Smooth muscle cell (in vitro differentiated cells): Measurements from ENCODE around the gene KAZN. TPM values are rescaled to one million over a fixed set of nuclear protein-coding genes. Genes with fewer than 3 reads are reported as not detected.

Experiments
- DNase-seq: peaks from one replicate; lab custom pipeline; 2025; ENCODE audit not compliant: unreplicated experiment; lab: John Stamatoyannopoulos, UW
- H2AFZ ChIP-seq: fragments of 200-600 bp; sonication (generic); 2 replicates; pipeline ENCODE4 v1.6.0; 2016; ENCODE audit warnings: antibody characterized with exemption, low read depth, mild to moderate bottlenecking
- H3F3A ChIP-seq: fragments of 200-600 bp; sonication (generic); 2 replicates; pipeline ENCODE4 v1.6.0; 2017; ENCODE audit warnings: antibody characterized with exemption, low read depth
- H3K27ac ChIP-seq: fragments of 200-600 bp; sonication (generic); 2 replicates; pipeline ENCODE4 v1.5.1; 2016; ENCODE audit warnings: low read depth, mild to moderate bottlenecking
- H3K27me3 ChIP-seq: fragments of 200-600 bp; sonication (generic); 2 replicates; pipeline ENCODE4 v1.6.1; 2016; ENCODE audit warnings: low read depth, mild to moderate bottlenecking
- H3K36me3 ChIP-seq: fragments of 200-600 bp; sonication (generic); 2 replicates; pipeline ENCODE4 v1.5.1; 2016; ENCODE audit warnings: low read depth
- H3K4me1 ChIP-seq: fragments of 200-600 bp; sonication (generic); 2 replicates; pipeline ENCODE4 v1.5.1; 2016; ENCODE audit warnings: low read depth
- H3K4me2 ChIP-seq: fragments of 200-600 bp; sonication (generic); 2 replicates; pipeline ENCODE4 v1.6.0; 2016; ENCODE audit warnings: mild to moderate bottlenecking
- H3K4me3 ChIP-seq: fragments of 200-600 bp; sonication (generic); 2 replicates; pipeline ENCODE4 v1.5.1; 2016; ENCODE audit warnings: mild to moderate bottlenecking
- H3K79me2 ChIP-seq: fragments of 200-600 bp; sonication (generic); 2 replicates; pipeline ENCODE4 v1.6.0; 2016; ENCODE audit warnings: low read depth, mild to moderate bottlenecking
- H3K9ac ChIP-seq: fragments of 200-600 bp; sonication (generic); 2 replicates; pipeline ENCODE4 v1.6.0; 2016; ENCODE audit warnings: low read depth
- H3K9me3 ChIP-seq: fragments of 200-600 bp; sonication (generic); replicated peaks from 2 replicates; pipeline ENCODE4 v1.5.1; 2016; ENCODE audit warnings: low read depth
- H4K20me1 ChIP-seq: fragments of 200-600 bp; sonication (generic); 2 replicates; pipeline ENCODE4 v1.6.0; 2016; ENCODE audit warnings: low read depth
- WGBS: methylation state at CpG from one replicate; pipeline ENCODE4 v1.1.7; 2016; ENCODE audit warnings: low lambda C conversion rate; 5-methylcytosine and 5-hydroxymethylcytosine counted together
- polyA plus RNA-seq: library from polyadenylated mRNA; unstranded; fragments of >200 nt; fragmentation: Nextera tagmentation; extraction: Ambion mirVana; gene quantifications from 2 replicates; pipeline ENCODE4 v1.2.1, GENCODE V29; 2016
- total RNA-seq: library from RNA; depleted of rRNA; stranded (reverse); fragments of >200 nt; gene quantifications from 2 replicates; pipeline ENCODE4 v1.2.3, GENCODE V29; 2014
- TF ChIP-seq, protein P1 (sequence below): fragments of 200-600 bp; sonication (generic); IDR thresholded peaks from 2 replicates; pipeline ENCODE4 v1.5.1; 2017; ENCODE audit warnings: borderline replicate concordance, mild to moderate bottlenecking, antibody characterized with exemption; ENCODE audit not compliant: insufficient read depth, poor library complexity, severe bottlenecking

The KAZN gene
- total and polyA plus RNA-seq, 2 experiments from 2014 or later, result 6.3 to 8.2 TPM

DNA sequence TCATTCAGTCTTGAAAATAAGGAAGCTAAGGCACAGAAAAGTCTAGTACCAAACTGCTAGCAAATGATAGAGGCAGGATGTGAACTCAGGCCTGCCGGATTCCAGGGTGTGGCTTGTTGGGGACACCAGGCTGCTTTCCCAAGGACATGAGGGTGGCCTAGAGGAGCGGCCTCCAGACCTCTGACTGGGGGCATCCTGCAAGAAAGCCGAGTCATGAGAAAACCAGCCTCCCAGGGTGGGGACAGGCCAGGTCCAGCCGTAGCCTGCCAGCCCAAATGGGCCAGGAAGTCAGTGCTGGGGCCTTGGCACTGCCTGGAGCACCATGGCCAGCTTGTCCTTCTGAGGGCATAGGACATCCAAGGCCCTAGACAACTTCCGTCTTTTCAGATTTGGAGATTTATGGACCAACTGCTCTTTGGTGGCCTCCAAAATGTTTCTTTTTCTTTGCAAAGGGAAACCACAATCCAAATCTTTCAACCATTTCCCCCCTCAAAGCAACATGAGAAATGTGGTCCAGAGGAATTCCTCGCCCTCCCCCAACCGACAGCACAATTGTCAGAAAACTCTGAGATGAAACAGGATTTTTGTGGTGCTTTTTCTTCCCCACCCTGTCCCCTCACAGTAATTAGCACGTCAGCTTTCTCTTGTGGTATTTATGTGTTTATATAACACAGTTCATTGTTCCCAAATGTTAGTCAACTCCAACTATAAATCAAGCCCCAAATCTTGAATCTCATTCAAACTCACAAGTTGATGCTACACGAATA lies 212.3 kb downstream of the KAZN start:
- no peaks in the 10 kb centered on the region for H3K27me3 ChIP-seq
- no peak overlapping the region for H3K27ac ChIP-seq
- no peaks in the 10 kb centered on the region for H3K36me3 ChIP-seq
- no peak for DNase-seq
- H3K79me2 ChIP-seq, result no peaks in the 10 kb centered on the region
- no peaks in the 10 kb centered on the region for H3K9me3 ChIP-seq
- TF ChIP-seq, protein P1, sequence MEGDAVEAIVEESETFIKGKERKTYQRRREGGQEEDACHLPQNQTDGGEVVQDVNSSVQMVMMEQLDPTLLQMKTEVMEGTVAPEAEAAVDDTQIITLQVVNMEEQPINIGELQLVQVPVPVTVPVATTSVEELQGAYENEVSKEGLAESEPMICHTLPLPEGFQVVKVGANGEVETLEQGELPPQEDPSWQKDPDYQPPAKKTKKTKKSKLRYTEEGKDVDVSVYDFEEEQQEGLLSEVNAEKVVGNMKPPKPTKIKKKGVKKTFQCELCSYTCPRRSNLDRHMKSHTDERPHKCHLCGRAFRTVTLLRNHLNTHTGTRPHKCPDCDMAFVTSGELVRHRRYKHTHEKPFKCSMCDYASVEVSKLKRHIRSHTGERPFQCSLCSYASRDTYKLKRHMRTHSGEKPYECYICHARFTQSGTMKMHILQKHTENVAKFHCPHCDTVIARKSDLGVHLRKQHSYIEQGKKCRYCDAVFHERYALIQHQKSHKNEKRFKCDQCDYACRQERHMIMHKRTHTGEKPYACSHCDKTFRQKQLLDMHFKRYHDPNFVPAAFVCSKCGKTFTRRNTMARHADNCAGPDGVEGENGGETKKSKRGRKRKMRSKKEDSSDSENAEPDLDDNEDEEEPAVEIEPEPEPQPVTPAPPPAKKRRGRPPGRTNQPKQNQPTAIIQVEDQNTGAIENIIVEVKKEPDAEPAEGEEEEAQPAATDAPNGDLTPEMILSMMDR, result no peak
- no peaks in the 10 kb centered on the region for H4K20me1 ChIP-seq
- no peak overlapping the region for H2AFZ ChIP-seq
- H3K4me2 ChIP-seq, result no peak overlapping the region
- H3K4me3 ChIP-seq, result no peak overlapping the region
- 77% methylated on average over 9 of the region's 9 CpGs for WGBS
- H3K4me1 ChIP-seq, result no peaks in the 10 kb centered on the region
- H3F3A ChIP-seq, result no peaks in the 10 kb centered on the region
- H3K9ac ChIP-seq, result no peak overlapping the region

DNA sequence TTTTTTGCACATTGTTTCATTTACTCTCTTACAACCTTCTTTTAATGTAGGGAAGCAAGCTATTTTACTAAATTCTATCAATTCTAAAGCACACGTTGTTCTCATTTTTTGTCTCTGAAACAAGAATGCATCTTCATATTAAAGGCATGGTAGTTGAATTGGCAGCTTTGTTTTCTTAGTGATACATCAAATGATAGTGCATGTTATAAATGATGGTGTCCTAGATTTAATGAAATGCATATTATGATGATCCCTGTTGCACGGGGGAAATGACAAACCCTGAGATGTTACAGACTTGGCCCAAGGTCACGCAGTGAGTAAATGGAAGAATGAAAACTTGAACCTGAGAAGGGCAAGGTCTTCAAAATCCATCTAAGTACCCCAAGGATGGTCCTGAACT lies 213.1 kb downstream of the KAZN start:
- no peaks in the 10 kb centered on the region for H4K20me1 ChIP-seq
- H3K4me3 ChIP-seq, result no peak overlapping the region
- no peak overlapping the region for H3K4me2 ChIP-seq
- no peaks in the 10 kb centered on the region for H3K9me3 ChIP-seq
- no peaks in the 10 kb centered on the region for H3F3A ChIP-seq
- TF ChIP-seq, protein P1, result no peak
- no peaks in the 10 kb centered on the region for H3K27me3 ChIP-seq
- 88% methylated on average over 3 of the region's 3 CpGs for WGBS
- H3K79me2 ChIP-seq, result no peaks in the 10 kb centered on the region
- no peak overlapping the region for H3K9ac ChIP-seq
- no peak overlapping the region for H3K27ac ChIP-seq
- H3K36me3 ChIP-seq, result no peaks in the 10 kb centered on the region
- DNase-seq, result no peak
- no peaks in the 10 kb centered on the region for H3K4me1 ChIP-seq
- H2AFZ ChIP-seq, result no peak overlapping the region

DNA sequence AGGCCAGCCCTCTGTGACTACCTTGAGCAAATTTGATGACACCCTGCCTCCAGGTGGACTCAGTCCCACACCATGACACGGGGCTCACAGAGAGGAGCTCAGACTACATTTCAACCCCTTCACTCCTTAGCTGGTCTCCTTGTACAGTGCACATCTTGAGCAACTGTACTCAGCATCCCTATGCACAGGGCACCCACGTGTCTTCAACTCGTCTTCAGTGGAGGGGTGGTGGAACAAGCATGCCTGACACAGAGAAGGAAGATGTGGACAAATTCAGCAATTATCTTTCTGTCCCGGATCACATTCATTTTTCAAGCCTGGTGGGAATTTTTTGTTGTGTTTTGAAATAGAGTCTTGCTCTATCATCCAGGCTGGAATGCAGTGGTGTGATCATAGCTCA lies 213.7 kb downstream of the KAZN start:
- Histone ChIP-seq H3K4me2 (no peak overlapping the region), H3K9me3 (no peaks in the 10 kb centered on the region), H3K36me3 (no peaks in the 10 kb centered on the region), H3K27me3 (no peaks in the 10 kb centered on the region), H3F3A (no peaks in the 10 kb centered on the region), H3K4me3 (no peak overlapping the region), H3K9ac (no peak overlapping the region), H2AFZ (no peak overlapping the region), H3K79me2 (no peaks in the 10 kb centered on the region), H3K27ac (no peak overlapping the region), H4K20me1 (no peaks in the 10 kb centered on the region), H3K4me1 (no peaks in the 10 kb centered on the region)
- no peak for DNase-seq
- WGBS, result 94% methylated on average over 4 of the region's 4 CpGs
- TF ChIP-seq, protein P1, result no peak

DNA sequence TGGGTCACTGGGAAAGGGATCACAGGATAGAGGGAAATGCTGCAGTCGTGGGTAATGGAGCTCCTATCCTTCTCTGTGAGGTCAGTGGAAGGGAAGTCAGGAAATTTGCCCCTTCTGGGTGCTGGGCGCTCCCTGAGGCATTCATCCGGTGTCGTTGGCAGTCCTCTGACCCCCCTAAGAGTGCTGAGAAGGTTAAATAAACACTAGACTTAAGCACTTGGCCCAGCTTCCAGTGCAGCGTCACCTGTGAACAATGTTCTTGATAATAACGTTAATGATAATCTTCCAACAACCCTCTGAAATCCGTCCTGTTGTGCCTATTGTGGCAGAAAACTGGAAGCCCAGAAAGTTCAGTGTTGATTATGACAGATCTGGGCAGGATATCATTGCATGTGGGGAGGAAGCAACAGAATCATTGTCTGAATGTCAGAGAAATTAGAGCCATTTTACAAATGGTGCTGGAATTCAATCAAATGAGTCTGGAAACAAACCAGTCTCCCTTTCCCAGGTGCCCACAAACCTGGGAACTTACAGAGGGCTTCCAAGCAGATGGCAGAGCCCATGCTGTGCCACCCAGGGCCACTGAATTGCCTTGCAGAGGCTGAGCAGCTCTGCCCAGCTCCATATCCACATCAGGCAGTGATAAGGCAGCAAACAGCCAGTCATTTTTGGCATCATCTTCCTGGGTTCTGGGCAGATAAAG lies 216.8 kb downstream of the KAZN start:
- H4K20me1 ChIP-seq, result no peaks in the 10 kb centered on the region
- no peaks in the 10 kb centered on the region for H3K36me3 ChIP-seq
- no peaks in the 10 kb centered on the region for H3K9me3 ChIP-seq
- H3K27ac ChIP-seq, result no peak overlapping the region
- H2AFZ ChIP-seq, result no peak overlapping the region
- 88% methylated on average over 7 of the region's 7 CpGs for WGBS
- no peaks in the 10 kb centered on the region for H3K4me1 ChIP-seq
- H3K79me2 ChIP-seq, result no peaks in the 10 kb centered on the region
- H3K27me3 ChIP-seq, result no peaks in the 10 kb centered on the region
- no peak overlapping the region for H3K4me2 ChIP-seq
- TF ChIP-seq, protein P1, result no peak
- no peak for DNase-seq
- no peaks in the 10 kb centered on the region for H3F3A ChIP-seq
- no peak overlapping the region for H3K9ac ChIP-seq
- H3K4me3 ChIP-seq, result no peak overlapping the region
